Measurements from ENCODE around the gene TBC1D22A.

The TBC1D22A gene

GRCh38 chr22:47031628-47031915 is 269.1 kb downstream of the TBC1D22A start:
- DNase-seq (ENCODE audit: low read depth, low spot score), result no peak

- no peak for DNase-seq (ENCODE audit: low read depth, low spot score)
Measured at GRCh38 chr22:47032091-47032943, 269.9 kb downstream of the TBC1D22A start.

- no peak for DNase-seq (ENCODE audit: low read depth, low spot score)
Measured at GRCh38 chr22:47032956-47033647, 270.7 kb downstream of the TBC1D22A start.

GRCh38 chr22:47033648-47034000 is 271.2 kb downstream of the TBC1D22A start:
- DNase-seq (ENCODE audit: low read depth, low spot score), result no peak

GRCh38 chr22:47034076-47034808 is 271.8 kb downstream of the TBC1D22A start:
- DNase-seq (ENCODE audit: low read depth, low spot score), result no peak

GRCh38 chr22:47034905-47035419 is 272.5 kb downstream of the TBC1D22A start:
- DNase-seq (ENCODE audit: low read depth, low spot score), result no peak

- no peak for DNase-seq (ENCODE audit: low read depth, low spot score)
Measured at GRCh38 chr22:47035425-47035881, 273.0 kb downstream of the TBC1D22A start.

GRCh38 chr22:47036352-47036751 is 273.9 kb downstream of the TBC1D22A start:
- no peak for DNase-seq (ENCODE audit: low read depth, low spot score)

GRCh38 chr22:47036936-47037485 is 274.6 kb downstream of the TBC1D22A start:
- no peak for DNase-seq (ENCODE audit: low read depth, low spot score)

- DNase-seq (ENCODE audit: low read depth, low spot score), result no peak
Measured at GRCh38 chr22:47038206-47038835, 275.9 kb downstream of the TBC1D22A start.

GRCh38 chr22:47039356-47039755 is 276.9 kb downstream of the TBC1D22A start:
- no peak for DNase-seq (ENCODE audit: low read depth, low spot score)

GRCh38 chr22:47040486-47041270 is 278.2 kb downstream of the TBC1D22A start:
- DNase-seq (ENCODE audit: low read depth, low spot score), result no peak

GRCh38 chr22:47041271-47042115 is 279.0 kb downstream of the TBC1D22A start:
- no peak for DNase-seq (ENCODE audit: low read depth, low spot score)

GRCh38 chr22:47042116-47042825 is 279.8 kb downstream of the TBC1D22A start:
- no peak for DNase-seq (ENCODE audit: low read depth, low spot score)

- no peak for DNase-seq (ENCODE audit: low read depth, low spot score)
Measured at GRCh38 chr22:47042861-47043496, 280.5 kb downstream of the TBC1D22A start.

GRCh38 chr22:47043835-47044721 is 281.6 kb downstream of the TBC1D22A start:
- no peak for DNase-seq (ENCODE audit: low read depth, low spot score)

- no peak for DNase-seq (ENCODE audit: low read depth, low spot score)
Measured at GRCh38 chr22:47044722-47045535, 282.5 kb downstream of the TBC1D22A start.
